ENCODE data around the gene KANSL1. TPM values are rescaled to one million over a fixed set of nuclear protein-coding genes. Genes with fewer than 3 reads are reported as not detected.

The KANSL1 gene
- total and polyA plus RNA-seq, 2 donors (not counting 1 experiment from before 2014, with no cell fraction given) = 8.4 to 78.6 TPM

DNA sequence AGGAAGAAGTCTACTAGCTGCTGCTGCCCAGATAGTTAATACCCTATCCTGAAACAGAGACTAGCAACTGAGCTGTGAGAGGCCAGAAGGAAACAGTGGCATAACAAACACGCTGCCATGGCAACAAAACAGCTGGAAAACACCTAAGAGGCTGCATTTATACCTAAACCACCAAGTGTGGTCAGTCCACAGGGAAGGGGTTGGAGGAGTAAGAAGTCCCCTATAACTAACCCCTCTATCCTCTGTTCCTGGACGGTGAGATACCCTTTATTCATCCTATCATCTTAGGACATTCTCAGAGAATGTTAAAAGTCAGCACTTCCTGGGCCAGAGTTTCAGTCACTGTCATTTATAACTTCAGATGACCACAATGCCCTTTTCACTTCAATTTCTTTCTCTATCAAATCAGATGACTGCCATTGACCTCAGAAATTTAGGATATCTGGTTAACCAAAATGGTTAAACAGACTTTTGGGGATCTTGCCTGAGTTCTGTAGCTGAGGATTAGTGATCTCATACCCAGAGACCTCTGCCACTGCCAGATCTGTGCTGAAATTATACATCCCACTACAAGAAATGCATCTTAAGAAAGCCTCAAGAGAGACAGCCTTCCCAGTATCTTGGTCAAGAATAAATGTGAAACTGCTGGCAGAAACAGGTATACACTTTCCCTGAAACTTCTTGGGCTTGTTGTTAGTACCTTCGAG lies 158.0 kb downstream of the KANSL1 start:
- H3K27ac ChIP-seq (ENCODE audit: insufficient read depth, low read length) = no peak overlapping the region
- no peaks in the 10 kb centered on the region for H3K27me3 ChIP-seq (ENCODE audit: control insufficient read depth, insufficient read depth, low read length)
- H3K4me3 ChIP-seq (replicated peaks in 1 of 4; ENCODE audit: control extremely low read depth in 1 of 4, insufficient read depth in 1 of 4, low read depth in 3 of 4, low read length in 4 of 4) = no peak overlapping the region
- no peak for DNase-seq (ENCODE audit: low read depth in 2 of 2)
- TF ChIP-seq, protein P1, sequence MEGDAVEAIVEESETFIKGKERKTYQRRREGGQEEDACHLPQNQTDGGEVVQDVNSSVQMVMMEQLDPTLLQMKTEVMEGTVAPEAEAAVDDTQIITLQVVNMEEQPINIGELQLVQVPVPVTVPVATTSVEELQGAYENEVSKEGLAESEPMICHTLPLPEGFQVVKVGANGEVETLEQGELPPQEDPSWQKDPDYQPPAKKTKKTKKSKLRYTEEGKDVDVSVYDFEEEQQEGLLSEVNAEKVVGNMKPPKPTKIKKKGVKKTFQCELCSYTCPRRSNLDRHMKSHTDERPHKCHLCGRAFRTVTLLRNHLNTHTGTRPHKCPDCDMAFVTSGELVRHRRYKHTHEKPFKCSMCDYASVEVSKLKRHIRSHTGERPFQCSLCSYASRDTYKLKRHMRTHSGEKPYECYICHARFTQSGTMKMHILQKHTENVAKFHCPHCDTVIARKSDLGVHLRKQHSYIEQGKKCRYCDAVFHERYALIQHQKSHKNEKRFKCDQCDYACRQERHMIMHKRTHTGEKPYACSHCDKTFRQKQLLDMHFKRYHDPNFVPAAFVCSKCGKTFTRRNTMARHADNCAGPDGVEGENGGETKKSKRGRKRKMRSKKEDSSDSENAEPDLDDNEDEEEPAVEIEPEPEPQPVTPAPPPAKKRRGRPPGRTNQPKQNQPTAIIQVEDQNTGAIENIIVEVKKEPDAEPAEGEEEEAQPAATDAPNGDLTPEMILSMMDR (conservative IDR thresholded peaks at IDR 0.05 in 1 of 2, IDR thresholded peaks at IDR 0.05 in 1 of 2; ENCODE audit: low read depth in 1 of 2, low read length in 2 of 2) = no peak
- no peak for TF ChIP-seq EZH2 (IDR thresholded peaks at IDR 0.05; ENCODE audit: low read length, missing control alignments)
- no peaks in the 10 kb centered on the region for H3K79me2 ChIP-seq (ENCODE audit: control insufficient read depth, insufficient read depth, low read length)
- H2AFZ ChIP-seq (ENCODE audit: low read length) = no peak overlapping the region
- no peaks in the 10 kb centered on the region for H3K9me3 ChIP-seq (ENCODE audit: control insufficient read depth, insufficient read depth, low read depth, low read length)
- H3K9ac ChIP-seq (ENCODE audit: insufficient read depth, low read length) = no peak overlapping the region
- H4K20me1 ChIP-seq (ENCODE audit: control insufficient read depth, extremely low read depth, insufficient read depth, low read length) = no peaks in the 10 kb centered on the region
- H3K4me1 ChIP-seq (ENCODE audit: control insufficient read depth, extremely low read depth, insufficient read depth, low read length) = no peaks in the 10 kb centered on the region
- H3K4me2 ChIP-seq (ENCODE audit: extremely low read depth, insufficient read depth, low read length) = no peak overlapping the region
- H3K36me3 ChIP-seq (ENCODE audit: control insufficient read depth, insufficient read depth, low read length) = peaks cover 23% of the 10 kb centered on the region

DNA sequence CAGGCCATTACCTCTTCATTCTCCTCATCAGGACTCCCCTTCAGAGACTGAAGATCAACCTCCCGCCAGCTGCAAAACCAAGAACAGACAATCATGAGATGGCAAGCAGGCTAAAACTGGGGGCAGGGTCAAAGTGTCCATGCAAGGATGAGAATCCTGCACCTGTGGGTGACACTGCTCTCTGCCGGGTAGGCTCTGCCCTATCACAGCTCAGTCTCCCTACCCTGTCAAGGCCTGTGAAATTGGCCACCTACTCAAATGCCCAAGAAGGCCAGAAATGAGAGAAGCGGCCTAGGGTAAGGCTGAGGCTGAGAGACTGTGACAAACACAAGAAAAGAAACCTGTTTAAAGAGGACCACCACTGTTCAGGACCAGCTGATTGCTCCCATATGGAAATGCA lies 159.8 kb downstream of the KANSL1 start:
- H3K4me3 ChIP-seq (replicated peaks in 1 of 4; ENCODE audit: control extremely low read depth in 1 of 4, insufficient read depth in 1 of 4, low read depth in 3 of 4, low read length in 4 of 4) = no peak overlapping the region
- H3K9ac ChIP-seq (ENCODE audit: insufficient read depth, low read length) = no peak overlapping the region
- TF ChIP-seq, protein P1 (conservative IDR thresholded peaks at IDR 0.05 in 1 of 2, IDR thresholded peaks at IDR 0.05 in 1 of 2; ENCODE audit: low read depth in 1 of 2, low read length in 2 of 2) = no peak
- no peak for TF ChIP-seq EZH2 (IDR thresholded peaks at IDR 0.05; ENCODE audit: low read length, missing control alignments)
- H3K4me1 ChIP-seq (ENCODE audit: control insufficient read depth, extremely low read depth, insufficient read depth, low read length) = no peaks in the 10 kb centered on the region
- no peak overlapping the region for H3K4me2 ChIP-seq (ENCODE audit: extremely low read depth, insufficient read depth, low read length)
- no peak overlapping the region for H3K27ac ChIP-seq (ENCODE audit: insufficient read depth, low read length)
- no peak overlapping the region for H2AFZ ChIP-seq (ENCODE audit: low read length)
- H3K9me3 ChIP-seq (ENCODE audit: control insufficient read depth, insufficient read depth, low read depth, low read length) = no peaks in the 10 kb centered on the region
- peaks cover 19% of the 10 kb centered on the region for H3K36me3 ChIP-seq (ENCODE audit: control insufficient read depth, insufficient read depth, low read length)
- DNase-seq (ENCODE audit: low read depth in 2 of 2) = no peak
- H4K20me1 ChIP-seq (ENCODE audit: control insufficient read depth, extremely low read depth, insufficient read depth, low read length) = no peaks in the 10 kb centered on the region
- no peaks in the 10 kb centered on the region for H3K27me3 ChIP-seq (ENCODE audit: control insufficient read depth, insufficient read depth, low read length)
- H3K79me2 ChIP-seq (ENCODE audit: control insufficient read depth, insufficient read depth, low read length) = no peaks in the 10 kb centered on the region

DNA sequence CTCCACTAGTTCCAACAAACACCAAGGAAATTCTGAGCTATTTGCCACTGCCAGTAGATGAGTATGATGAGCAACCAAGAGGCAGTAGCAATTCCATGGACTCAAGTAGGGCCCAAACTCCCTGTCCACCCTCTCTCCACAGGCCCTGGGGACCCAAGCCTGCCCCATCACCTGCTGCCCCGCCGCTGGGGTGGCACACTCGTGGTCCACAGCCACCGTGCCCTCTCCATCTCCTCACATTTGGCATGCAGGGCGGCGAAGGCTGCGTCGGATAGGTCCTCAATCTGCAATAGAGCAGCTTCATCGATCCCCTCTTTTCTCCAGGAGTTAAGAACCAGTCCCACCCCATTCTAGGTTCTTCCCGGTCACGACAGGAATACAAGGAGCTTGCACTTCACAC lies 160.3 kb downstream of the KANSL1 start:
- no peak for DNase-seq (ENCODE audit: low read depth in 2 of 2)
- H3K4me1 ChIP-seq (ENCODE audit: control insufficient read depth, extremely low read depth, insufficient read depth, low read length) = no peaks in the 10 kb centered on the region
- no peak overlapping the region for H3K4me3 ChIP-seq (replicated peaks in 1 of 4; ENCODE audit: control extremely low read depth in 1 of 4, insufficient read depth in 1 of 4, low read depth in 3 of 4, low read length in 4 of 4)
- H3K27me3 ChIP-seq (ENCODE audit: control insufficient read depth, insufficient read depth, low read length) = no peaks in the 10 kb centered on the region
- TF ChIP-seq, protein P1 (conservative IDR thresholded peaks at IDR 0.05 in 1 of 2, IDR thresholded peaks at IDR 0.05 in 1 of 2; ENCODE audit: low read depth in 1 of 2, low read length in 2 of 2) = no peak
- no peak for TF ChIP-seq EZH2 (IDR thresholded peaks at IDR 0.05; ENCODE audit: low read length, missing control alignments)
- H4K20me1 ChIP-seq (ENCODE audit: control insufficient read depth, extremely low read depth, insufficient read depth, low read length) = no peaks in the 10 kb centered on the region
- H2AFZ ChIP-seq (ENCODE audit: low read length) = no peak overlapping the region
- H3K79me2 ChIP-seq (ENCODE audit: control insufficient read depth, insufficient read depth, low read length) = no peaks in the 10 kb centered on the region
- no peak overlapping the region for H3K4me2 ChIP-seq (ENCODE audit: extremely low read depth, insufficient read depth, low read length)
- peaks cover 19% of the 10 kb centered on the region for H3K36me3 ChIP-seq (ENCODE audit: control insufficient read depth, insufficient read depth, low read length)
- H3K27ac ChIP-seq (ENCODE audit: insufficient read depth, low read length) = no peak overlapping the region
- H3K9ac ChIP-seq (ENCODE audit: insufficient read depth, low read length) = no peak overlapping the region
- H3K9me3 ChIP-seq (ENCODE audit: control insufficient read depth, insufficient read depth, low read depth, low read length) = no peaks in the 10 kb centered on the region

Data from fibroblast of lung (primary cell).